OCI-LY3 (cell line): ENCODE data around the gene SLC45A3.

Source experiments
- EZH2phosphoT487 ChIP-seq: fragments of 200-600 bp; shearing (Covaris generic); IDR thresholded peaks from 2 replicates; pipeline ENCODE4 v1.6.1; 2018; ENCODE audit warnings: antibody characterized with exemption, mixed run types, low read depth
- TF ChIP-seq, protein P1 (sequence below): fragments of 200-600, 300-600 bp; sonication (generic); IDR thresholded peaks from 2 replicates; pipeline ENCODE4 v1.5.1; 2014; ENCODE audit warnings: antibody characterized with exemption, low read length, low read depth

- TF ChIP-seq, protein P1, sequence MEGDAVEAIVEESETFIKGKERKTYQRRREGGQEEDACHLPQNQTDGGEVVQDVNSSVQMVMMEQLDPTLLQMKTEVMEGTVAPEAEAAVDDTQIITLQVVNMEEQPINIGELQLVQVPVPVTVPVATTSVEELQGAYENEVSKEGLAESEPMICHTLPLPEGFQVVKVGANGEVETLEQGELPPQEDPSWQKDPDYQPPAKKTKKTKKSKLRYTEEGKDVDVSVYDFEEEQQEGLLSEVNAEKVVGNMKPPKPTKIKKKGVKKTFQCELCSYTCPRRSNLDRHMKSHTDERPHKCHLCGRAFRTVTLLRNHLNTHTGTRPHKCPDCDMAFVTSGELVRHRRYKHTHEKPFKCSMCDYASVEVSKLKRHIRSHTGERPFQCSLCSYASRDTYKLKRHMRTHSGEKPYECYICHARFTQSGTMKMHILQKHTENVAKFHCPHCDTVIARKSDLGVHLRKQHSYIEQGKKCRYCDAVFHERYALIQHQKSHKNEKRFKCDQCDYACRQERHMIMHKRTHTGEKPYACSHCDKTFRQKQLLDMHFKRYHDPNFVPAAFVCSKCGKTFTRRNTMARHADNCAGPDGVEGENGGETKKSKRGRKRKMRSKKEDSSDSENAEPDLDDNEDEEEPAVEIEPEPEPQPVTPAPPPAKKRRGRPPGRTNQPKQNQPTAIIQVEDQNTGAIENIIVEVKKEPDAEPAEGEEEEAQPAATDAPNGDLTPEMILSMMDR, result no peak
- TF ChIP-seq EZH2phosphoT487, result no peak
Measured at GRCh38 chr1:205656236-205656635, 24.1 kb downstream of the SLC45A3 start.
